ENCODE data around the gene CCDC88A.
"Not testable (repeated sequence)": the region's sequence is repeated elsewhere in the genome, so short reads cannot be mapped to it uniquely, and the experiment has no call there.

CCDC88A gene

DNA sequence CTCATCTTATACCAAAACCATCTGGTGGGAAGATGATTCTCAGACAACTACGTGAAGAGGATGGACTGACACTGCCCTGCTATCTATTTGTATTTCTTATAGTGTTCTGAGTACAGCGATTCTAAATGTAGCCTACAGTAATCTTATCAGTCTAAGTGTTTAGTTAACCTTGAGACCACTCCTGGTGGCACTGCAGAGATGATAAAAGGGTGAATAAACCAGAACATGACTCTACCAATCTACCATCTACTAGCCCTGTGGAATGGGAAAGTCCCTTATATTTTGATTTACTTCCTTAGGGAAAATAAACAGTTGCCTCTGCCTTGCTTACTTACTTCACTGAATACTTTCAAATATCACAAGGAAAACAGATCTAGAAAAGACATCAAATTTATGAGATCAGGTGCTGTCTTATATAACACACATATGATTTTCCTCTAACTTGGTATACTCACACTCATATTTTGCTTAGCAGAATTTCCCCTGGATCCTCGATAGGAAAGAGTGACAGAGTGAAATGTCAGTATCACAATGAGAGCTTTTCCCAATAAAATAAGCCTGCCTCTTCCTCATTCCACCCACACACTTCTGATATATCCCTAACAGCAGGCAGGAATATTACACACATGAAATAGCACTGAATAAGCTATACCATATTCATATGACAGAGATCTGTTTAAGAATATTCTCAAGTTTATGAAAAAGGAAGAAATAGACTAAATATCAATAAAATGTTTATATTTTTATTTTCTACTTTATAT lies 92.0 kb downstream of the CCDC88A start:
- no peak overlapping the region for H3K4me3 ChIP-seq (ENCODE audit: low read depth, low read length)

DNA sequence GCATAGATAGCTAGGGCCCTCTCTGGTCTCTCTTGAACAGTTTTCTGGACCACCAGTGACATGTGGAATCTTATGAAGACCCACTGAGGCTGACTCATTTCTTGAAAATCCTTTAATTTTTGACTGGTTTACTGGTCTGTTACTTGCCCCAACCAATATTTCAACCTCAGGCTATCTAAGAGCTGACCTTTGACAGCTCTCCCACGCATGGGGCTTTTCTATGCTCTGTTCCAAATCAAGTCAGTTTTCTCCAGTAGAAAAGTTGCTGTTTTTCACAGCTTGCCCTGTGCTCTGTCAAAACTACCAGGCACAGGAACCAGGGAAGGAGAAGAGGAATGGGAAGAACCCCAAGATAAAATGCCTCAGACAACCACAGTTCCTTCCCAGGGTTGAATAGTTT lies 104.7 kb downstream of the CCDC88A start:
- H3K4me3 ChIP-seq (ENCODE audit: low read depth, low read length) = no peak overlapping the region

GRCh38 chr2:55311444-55311870 lies 108.2 kb downstream of the CCDC88A start:
- no peak overlapping the region for H3K4me3 ChIP-seq (ENCODE audit: low read depth, low read length)

- no peak overlapping the region for H3K4me3 ChIP-seq (ENCODE audit: low read depth, low read length)
These were observed 110.2 kb downstream of the CCDC88A start for GRCh38 chr2:55309446-55309845.

GRCh38 chr2:55302241-55302640 lies 117.4 kb downstream of the CCDC88A start:
- no peak overlapping the region for H3K4me3 ChIP-seq (ENCODE audit: low read depth, low read length)

DNA sequence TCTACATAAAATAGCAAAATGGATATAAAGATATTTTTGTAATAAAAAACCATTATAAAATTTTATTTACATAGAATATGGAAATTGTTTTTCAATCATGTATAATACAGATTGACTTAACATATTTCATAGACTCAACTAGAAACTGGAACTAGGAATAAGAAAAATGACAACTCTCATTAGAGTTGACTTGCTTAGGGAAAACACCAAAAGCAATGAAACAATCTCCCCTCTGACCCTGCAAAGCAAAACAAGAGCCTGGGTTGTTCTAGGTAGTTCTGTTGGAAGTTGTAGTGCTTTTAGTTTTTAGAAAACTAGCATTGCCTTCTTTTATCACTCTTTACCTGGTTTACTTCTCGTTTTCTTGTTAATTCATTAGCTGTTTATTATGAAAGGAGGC lies 118.4 kb downstream of the CCDC88A start:
- no peak overlapping the region for H3K4me3 ChIP-seq (ENCODE audit: low read depth, low read length)

DNA sequence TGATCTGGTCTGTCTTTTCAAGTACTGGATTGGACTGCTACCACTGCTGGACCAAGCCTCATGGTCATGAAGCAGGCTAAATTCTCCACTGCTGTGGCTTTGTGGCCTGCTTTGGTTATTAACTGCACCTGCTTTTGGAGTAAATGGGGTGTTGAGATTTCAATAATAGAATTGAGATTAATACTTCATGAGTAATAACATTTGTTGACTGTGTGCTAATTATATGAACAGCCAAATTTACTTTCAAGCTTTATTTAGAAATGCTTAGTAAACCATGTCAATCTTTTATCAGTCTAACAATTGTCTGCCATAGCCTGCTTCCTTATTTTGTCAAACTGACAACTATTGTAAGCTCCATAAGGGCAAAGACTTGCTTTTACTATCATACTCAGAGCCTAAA lies 123.3 kb downstream of the CCDC88A start:
- H3K4me3 ChIP-seq (ENCODE audit: low read depth, low read length) = no peak overlapping the region

DNA sequence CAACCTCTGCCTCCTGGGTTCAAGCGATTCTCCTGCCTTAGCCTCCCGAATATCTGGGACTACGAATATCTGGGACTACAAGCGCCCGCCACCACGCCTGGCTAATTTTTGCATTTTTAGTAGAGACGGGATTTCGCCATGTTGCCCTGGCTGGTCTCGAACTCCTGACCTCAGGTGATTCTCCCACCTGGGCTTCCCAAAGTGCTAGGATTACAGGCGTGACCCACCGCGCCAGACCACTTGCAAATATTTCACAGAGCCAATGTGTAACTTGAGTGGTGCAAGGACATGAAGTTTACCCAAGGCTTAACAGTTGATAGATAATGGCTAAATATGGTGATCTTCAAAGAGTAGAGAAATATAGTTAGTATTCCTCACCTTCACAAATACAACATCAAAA lies 136.6 kb downstream of the CCDC88A start:
- H3K4me3 ChIP-seq (ENCODE audit: low read depth, low read length) = no peak overlapping the region

DNA sequence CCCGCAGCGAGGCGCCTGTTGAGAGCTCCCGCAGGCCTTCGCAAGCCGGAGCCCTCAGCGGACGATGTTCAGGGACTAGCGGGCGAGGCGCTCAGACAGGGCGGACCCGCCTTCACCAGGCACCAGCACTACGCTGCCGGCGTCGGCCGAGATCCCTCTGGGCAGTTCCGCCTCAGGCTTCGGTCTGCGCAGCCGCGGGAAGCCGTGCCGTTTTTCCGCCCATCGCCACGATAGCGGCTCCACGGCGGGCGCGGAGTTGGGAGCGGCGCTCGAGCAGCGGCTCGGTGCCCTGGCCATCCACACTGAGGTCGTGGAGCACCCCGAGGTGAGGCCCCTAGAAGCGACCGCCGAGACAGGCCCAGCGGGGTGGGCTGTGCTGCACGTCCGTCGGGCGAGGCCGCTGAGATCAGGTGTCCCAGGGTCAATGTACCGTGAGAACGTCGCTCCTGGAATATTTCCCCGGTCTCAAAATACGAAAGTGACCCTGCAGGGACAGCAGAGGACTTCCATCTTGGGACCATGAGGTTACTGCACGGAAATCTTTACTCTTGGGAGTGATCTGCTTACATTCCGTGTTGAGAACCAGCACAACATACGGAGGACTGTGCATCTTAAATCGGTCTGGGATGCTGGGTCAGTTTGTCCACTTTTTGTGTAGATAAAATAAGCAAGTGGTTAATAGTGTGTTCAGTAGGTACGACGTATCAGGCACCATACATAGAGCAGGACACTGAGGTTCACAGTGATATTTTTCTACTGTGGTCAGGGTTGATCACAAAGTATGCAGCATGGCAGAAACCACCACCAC lies 137.3 kb downstream of the CCDC88A start:
- peak overlapping the region; percentile 56 for H3K4me3 ChIP-seq (ENCODE audit: low read depth, low read length)

DNA sequence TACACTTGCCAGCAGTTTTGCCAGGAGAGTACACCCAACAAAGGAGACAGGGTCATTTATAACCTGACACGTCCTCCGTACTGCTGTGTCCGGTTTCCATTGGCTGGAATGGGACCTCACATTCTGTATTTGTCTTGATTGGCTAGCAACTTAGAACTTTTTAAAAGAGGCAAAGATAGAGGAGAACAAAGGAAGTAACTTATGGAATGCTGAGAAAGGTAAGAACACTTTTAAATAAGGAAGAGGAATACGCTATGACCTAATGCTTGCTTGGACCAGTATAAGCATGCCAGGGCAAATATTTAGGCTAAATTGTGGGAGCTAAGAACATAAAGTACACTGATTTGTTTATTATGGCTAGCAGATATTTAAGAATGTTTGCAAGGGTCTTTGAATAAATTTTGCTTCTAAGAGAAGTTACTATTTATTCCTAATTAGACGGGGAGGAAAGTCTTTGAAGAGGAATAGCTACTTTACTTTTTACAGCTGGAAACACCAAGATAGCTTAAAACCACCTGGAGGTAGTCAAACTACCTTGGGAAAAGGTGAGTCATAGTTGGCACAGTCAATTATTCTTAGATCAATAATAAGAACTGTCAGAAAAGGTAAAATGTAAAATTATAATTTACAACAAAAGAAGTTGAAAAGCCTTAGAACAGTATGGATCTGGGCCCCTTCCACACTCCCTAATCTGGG lies 138.7 kb downstream of the CCDC88A start:
- H3K4me3 ChIP-seq (ENCODE audit: low read depth, low read length) = not testable (repeated sequence)

DNA sequence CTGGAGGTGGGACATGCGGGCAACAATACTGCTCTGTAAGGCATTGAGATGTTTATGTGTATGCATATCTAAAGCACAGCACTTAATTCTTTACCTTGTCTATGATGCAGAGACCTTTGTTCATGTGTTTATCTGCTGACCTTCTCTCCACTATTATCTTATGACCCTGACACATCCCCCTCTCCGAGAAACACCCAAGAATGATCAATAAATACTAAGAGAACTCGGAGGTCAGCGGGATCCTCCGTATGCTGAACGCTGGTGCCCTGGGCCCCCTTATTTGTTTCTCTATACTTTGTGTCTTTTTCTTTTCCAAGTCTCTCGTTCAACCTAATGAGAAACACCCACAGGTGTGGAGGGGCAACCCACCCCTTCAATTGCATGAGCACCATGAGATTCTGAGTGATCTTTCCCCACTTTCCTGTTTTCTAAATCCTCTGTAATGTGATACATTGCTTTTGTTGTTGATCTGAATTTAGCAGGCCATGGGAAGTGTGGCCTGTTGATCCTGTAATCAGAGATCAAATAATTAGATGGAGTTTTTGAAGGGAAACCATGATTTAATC lies 139.7 kb downstream of the CCDC88A start:
- not testable (repeated sequence) for H3K4me3 ChIP-seq (ENCODE audit: low read depth, low read length)

DNA sequence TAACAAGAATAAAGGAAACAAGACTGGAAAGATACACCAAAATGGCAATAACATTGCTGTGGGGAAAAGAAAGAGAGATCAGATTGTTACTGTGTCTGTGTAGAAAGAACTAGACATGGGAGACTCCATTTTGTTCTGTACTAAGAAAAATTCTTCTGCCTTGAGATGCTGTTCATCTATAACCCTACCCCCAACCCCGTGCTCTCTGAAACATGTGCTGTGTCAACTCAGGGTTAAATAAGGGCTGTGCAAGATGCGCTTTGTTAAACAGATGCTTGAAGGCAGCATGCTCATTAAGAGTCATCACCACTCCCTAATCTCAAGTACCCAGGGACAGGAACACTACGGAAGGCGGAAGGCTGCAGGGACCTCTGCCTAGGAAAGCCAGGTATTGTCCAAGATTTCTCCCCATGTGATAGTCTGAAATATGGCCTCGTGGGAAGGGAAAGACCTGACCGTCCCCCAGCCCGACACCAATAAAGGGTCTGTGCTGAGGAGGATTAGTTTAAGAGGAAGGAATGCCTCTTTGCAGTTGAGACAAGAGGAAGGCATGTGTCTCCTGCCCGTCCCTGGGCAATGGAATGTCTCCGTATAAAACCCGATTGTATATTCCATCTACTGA lies 140.3 kb downstream of the CCDC88A start:
- not testable (repeated sequence) for H3K4me3 ChIP-seq (ENCODE audit: low read depth, low read length)

DNA sequence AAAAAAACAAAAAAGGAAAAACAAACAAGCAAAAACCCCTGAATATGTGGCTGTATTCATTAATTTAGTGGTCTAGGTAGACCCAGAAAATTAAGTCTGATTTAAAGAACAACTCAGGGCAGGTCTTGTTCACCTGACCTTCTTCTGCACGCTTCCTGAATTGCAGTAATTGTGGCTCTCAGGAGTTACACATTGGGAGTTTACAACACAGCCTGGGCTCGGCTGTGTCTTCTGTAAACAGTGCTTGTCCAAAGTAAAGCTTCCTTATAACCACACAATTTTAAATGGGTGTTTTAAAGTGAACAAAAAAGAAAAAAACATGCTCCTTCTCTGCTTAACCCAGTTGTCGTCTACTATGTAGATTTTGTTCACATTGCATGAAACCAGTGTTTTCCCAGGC lies 142.3 kb downstream of the CCDC88A start:
- no peak overlapping the region for H3K4me3 ChIP-seq (ENCODE audit: low read depth, low read length)

GRCh38 chr2:55274346-55274745 lies 145.3 kb downstream of the CCDC88A start:
- H3K4me3 ChIP-seq (ENCODE audit: low read depth, low read length) = not testable (repeated sequence)

GRCh38 chr2:55269645-55269990 lies 150.0 kb downstream of the CCDC88A start:
- peak overlapping the region; percentile 97 for H3K4me3 ChIP-seq (ENCODE audit: low read depth, low read length)

DNA sequence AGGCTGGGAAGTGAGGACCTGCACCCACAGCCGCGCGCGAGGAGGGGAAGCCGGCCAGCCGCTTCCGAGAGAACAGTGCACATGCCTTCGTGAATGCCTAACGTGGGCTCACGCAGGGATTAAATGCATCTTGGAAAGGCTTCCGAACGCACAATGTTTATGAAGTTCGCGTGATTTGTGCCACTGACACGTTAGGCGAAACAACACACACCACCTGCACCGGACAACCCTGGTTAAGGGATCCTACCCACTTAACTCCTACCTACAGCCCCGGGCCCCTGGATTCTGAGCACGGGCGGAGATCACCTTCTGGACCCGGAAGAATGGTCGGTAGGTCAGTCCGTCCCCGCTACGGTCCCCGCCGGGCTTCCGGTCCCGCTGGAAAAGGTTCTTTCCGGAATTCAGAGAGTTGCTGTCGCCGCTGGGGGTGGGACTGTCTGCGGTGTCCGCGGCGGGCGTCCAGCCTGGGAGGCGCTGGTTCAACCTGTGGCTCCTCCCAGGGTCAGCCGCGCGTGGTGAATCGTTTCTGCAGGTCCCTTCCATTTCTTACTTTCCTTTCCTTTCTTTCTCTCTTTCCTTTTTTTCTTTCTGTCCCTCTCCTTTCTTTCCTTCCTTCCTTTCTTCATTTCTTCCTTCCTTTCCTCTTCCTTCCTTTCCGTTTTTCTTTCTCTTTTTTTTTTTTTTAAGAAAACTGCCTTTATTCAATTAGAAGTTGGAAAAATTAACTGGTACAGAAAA lies 150.6 kb downstream of the CCDC88A start, which contains the start of gene MTIF2:
MTIF2 (minus strand) TSS at position 325 of the 738 bp plus-strand sequence. CDS start 5,373 bp downstream, outside the sequence.
- peak within 1 kb of the TSS; percentile 97 for H3K4me3 ChIP-seq (ENCODE audit: low read depth, low read length)

GRCh38 chr2:55268288-55268906 lies 151.3 kb downstream of the CCDC88A start:
- peak overlapping the region; percentile 97 for H3K4me3 ChIP-seq (ENCODE audit: low read depth, low read length)

GRCh38 chr2:55259586-55259985 lies 160.1 kb downstream of the CCDC88A start:
- not testable (repeated sequence) for H3K4me3 ChIP-seq (ENCODE audit: low read depth, low read length)

DNA sequence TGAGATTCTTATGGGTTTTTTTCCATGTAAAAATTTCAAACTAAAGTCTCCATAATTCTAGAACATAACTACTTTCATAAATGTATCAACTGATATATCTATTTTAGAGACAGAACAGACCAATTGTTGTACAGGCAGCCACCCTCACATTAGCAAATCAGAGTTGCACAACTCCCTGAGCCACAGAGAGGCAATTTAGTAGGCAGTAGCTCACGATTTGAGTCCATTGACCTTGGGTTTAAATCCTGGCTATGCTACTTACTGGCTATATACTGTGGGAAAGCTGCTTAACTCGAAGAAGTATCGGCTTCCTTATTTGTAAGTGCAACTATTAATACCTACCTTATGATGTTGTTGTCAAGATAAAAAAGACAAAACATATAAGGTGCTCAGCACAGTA lies 166.8 kb downstream of the CCDC88A start:
- no peak overlapping the region for H3K4me3 ChIP-seq (ENCODE audit: low read depth, low read length)

DNA sequence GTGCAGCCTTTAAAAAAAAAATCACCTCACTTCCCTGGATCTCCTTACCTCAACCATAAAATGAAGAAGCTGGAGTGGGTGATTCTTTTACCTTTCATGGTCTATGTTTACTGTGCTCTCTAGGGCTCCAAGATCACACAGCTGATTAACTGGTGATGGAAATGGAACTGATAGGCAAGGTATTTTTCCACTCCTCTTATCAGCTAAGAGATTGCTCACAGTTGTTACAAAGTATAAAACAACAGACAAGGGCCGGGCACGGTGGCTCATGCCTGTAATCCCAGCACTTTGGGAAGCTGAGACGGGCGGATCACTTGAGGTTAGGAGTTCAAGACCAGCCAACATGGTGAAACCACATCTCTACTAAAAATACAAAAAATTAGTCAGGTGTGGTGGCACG lies 172.6 kb downstream of the CCDC88A start:
- no peak overlapping the region for H3K4me3 ChIP-seq (ENCODE audit: low read depth, low read length)

All from iPS-11a (cell line).